H9 (cell line): Measurements from ENCODE around the gene PKD1. TPM values are rescaled to one million over a fixed set of nuclear protein-coding genes. Genes with fewer than 3 reads are reported as not detected.
"Not testable (repeated sequence)": the region's sequence is repeated elsewhere in the genome, so short reads cannot be mapped to it uniquely, and the experiment has no call there.

ENCODE experiments used
- DNase-seq: peaks from one replicate; pipeline ENCODE4 v3.0.0-alpha.2; 2017
- H2AFZ ChIP-seq: one replicate; pipeline ENCODE4 v1.6.1; 2013; ENCODE audit warnings: mild to moderate bottlenecking, low read length, control low read depth, moderate library complexity
- H2AK5ac ChIP-seq: 2 replicates; pipeline ENCODE4 v1.6.1; 2013; ENCODE audit warnings: low read length, control low read depth, mixed read lengths; ENCODE audit not compliant: insufficient read length
- H2BK120ac ChIP-seq: one replicate; pipeline ENCODE4 v1.6.1; 2013; ENCODE audit warnings: low read depth, mild to moderate bottlenecking, low read length, control low read depth, inconsistent platforms; ENCODE audit not compliant: poor library complexity, severe bottlenecking
- H2BK12ac ChIP-seq: 2 replicates; pipeline ENCODE4 v1.6.1; 2013; ENCODE audit warnings: low read length, control low read depth, mixed read lengths, low read depth; ENCODE audit not compliant: insufficient read length
- H2BK15ac ChIP-seq: 2 replicates; pipeline ENCODE4 v1.6.1; 2013; ENCODE audit warnings: low read depth, low read length, control low read depth
- H2BK20ac ChIP-seq: one replicate; pipeline ENCODE4 v1.6.1; 2013; ENCODE audit warnings: low read depth, mild to moderate bottlenecking, low read length, control low read depth, inconsistent platforms; ENCODE audit not compliant: poor library complexity, severe bottlenecking
- H2BK5ac ChIP-seq: 2 replicates; pipeline ENCODE4 v1.6.1; 2013; ENCODE audit warnings: low read length, control low read depth, mixed read lengths; ENCODE audit not compliant: insufficient read length
- H3K14ac ChIP-seq: 2 replicates; pipeline ENCODE4 v1.6.1; 2013; ENCODE audit warnings: low read length, control low read depth; ENCODE audit not compliant: insufficient read depth
- H3K18ac ChIP-seq: 2 replicates; pipeline ENCODE4 v1.6.1; 2013; ENCODE audit warnings: low read depth, mild to moderate bottlenecking, mixed read lengths, low read length, control low read depth; ENCODE audit not compliant: insufficient read length
- H3K23ac ChIP-seq: 2 replicates; pipeline ENCODE4 v1.6.1; 2013; ENCODE audit warnings: low read length, control low read depth, mixed read lengths, low read depth; ENCODE audit not compliant: insufficient read length
- H3K23me2 ChIP-seq: 2 replicates; pipeline ENCODE4 v1.6.1; 2013; ENCODE audit warnings: low read depth, mild to moderate bottlenecking, mixed read lengths, low read length, control low read depth; ENCODE audit not compliant: insufficient read length, poor library complexity, severe bottlenecking
- H3K27ac ChIP-seq: 2 replicates; pipeline ENCODE4 v1.5.1; 2013; ENCODE audit warnings: low read length, control low read depth, mixed read lengths, low read depth; ENCODE audit not compliant: insufficient read length
- H3K27me3 ChIP-seq: 2 replicates; pipeline ENCODE4 v1.6.1; 2013; ENCODE audit warnings: low read length, control low read depth, inconsistent platforms; ENCODE audit not compliant: insufficient read depth
- H3K4ac ChIP-seq: 2 replicates; pipeline ENCODE4 v1.6.1; 2013; ENCODE audit warnings: low read depth, mild to moderate bottlenecking, control low read depth, inconsistent platforms, low read length, moderate library complexity
- H3K4me1 ChIP-seq: 2 replicates; pipeline ENCODE4 v1.6.1; 2013; ENCODE audit warnings: low read length, control low read depth, inconsistent platforms; ENCODE audit not compliant: insufficient read depth
- H3K4me2 ChIP-seq: 2 replicates; pipeline ENCODE4 v1.6.1; 2013; ENCODE audit warnings: low read length, control low read depth, mixed read lengths; ENCODE audit not compliant: insufficient read length, insufficient read depth
- H3K56ac ChIP-seq: 2 replicates; pipeline ENCODE4 v1.6.1; 2013; ENCODE audit warnings: low read depth, mild to moderate bottlenecking, mixed read lengths, low read length, control low read depth; ENCODE audit not compliant: insufficient read length
- H3K79me1 ChIP-seq: 2 replicates; pipeline ENCODE4 v1.6.1; 2013; ENCODE audit warnings: low read depth, mild to moderate bottlenecking, moderate library complexity, low read length, control low read depth, inconsistent platforms; ENCODE audit not compliant: insufficient read depth, poor library complexity, severe bottlenecking
- H3K79me2 ChIP-seq: 2 replicates; pipeline ENCODE4 v1.6.1; 2013; ENCODE audit warnings: low read length, control low read depth, inconsistent platforms; ENCODE audit not compliant: insufficient read depth
- H3K9ac ChIP-seq: 2 replicates; pipeline ENCODE4 v1.6.1; 2013; ENCODE audit warnings: low read length, control low read depth, mixed read lengths; ENCODE audit not compliant: insufficient read length; ENCODE audit errors: extremely low read depth
- H3K9me3 ChIP-seq: one replicate; pipeline ENCODE4 v1.6.1; 2013; ENCODE audit warnings: low read depth, low read length, inconsistent platforms; ENCODE audit not compliant: control insufficient read depth
- H3T11ph ChIP-seq: one replicate; pipeline ENCODE4 v1.6.1; 2013; ENCODE audit warnings: mild to moderate bottlenecking, low read length, control low read depth, inconsistent platforms
- H4K20me1 ChIP-seq: one replicate; pipeline ENCODE4 v1.6.1; 2013; ENCODE audit not compliant: control insufficient read depth, insufficient read length, insufficient read depth
- H4K5ac ChIP-seq: 2 replicates; pipeline ENCODE4 v1.6.1; 2013; ENCODE audit warnings: low read depth, mild to moderate bottlenecking, mixed read lengths, low read length, control low read depth; ENCODE audit not compliant: insufficient read length
- H4K8ac ChIP-seq: replicated peaks from 2 replicates; pipeline ENCODE4 v1.6.1; 2013; ENCODE audit warnings: low read length, control low read depth, mixed read lengths, low read depth; ENCODE audit not compliant: insufficient read length
- H4K91ac ChIP-seq: 2 replicates; pipeline ENCODE4 v1.6.1; 2013; ENCODE audit warnings: low read depth, mild to moderate bottlenecking, moderate library complexity, mixed read lengths, low read length, control low read depth; ENCODE audit not compliant: insufficient read length
- H3K27ac Mint-ChIP-seq, 3 experiments: 2 replicates in 2 of 3; 3 replicates in 1 of 3; pipeline ENCODE4 v1.8.0; 2020 to 2021; ENCODE audit warnings: mixed read lengths in 3 of 3, mild to moderate bottlenecking in 1 of 3, moderate library complexity in 1 of 3
- H3K27me3 Mint-ChIP-seq: 2 replicates; pipeline ENCODE4 v1.8.0; 2021; ENCODE audit warnings: low read depth, mild to moderate bottlenecking, moderate library complexity, mixed read lengths
- H3K36me3 Mint-ChIP-seq, 3 experiments: 2 replicates in 2 of 3; 3 replicates in 1 of 3; pipeline ENCODE4 v1.8.0; 2020 to 2021; ENCODE audit warnings: low read depth in 3 of 3, mixed read lengths in 3 of 3; ENCODE audit not compliant: insufficient read depth in 1 of 3
- H3K4me1 Mint-ChIP-seq, 2 experiments: 2 replicates each; pipeline ENCODE4 v1.8.0; 2020; ENCODE audit warnings: mixed read lengths in 2 of 2
- H3K4me3 Mint-ChIP-seq, 2 experiments: 2 replicates in 1 of 2; 3 replicates in 1 of 2; pipeline ENCODE4 v1.8.0; 2020 to 2021; ENCODE audit warnings: mild to moderate bottlenecking in 2 of 2, mixed read lengths in 2 of 2, moderate library complexity in 1 of 2
- H3K9me3 Mint-ChIP-seq, 2 experiments: 2 replicates in 1 of 2; 3 replicates in 1 of 2; pipeline ENCODE4 v1.8.0; 2020; ENCODE audit warnings: mild to moderate bottlenecking in 2 of 2, mixed read lengths in 2 of 2, moderate library complexity in 1 of 2
- CTCF ChIP-seq: fragments of 200-600 bp; sonication (generic); conservative IDR thresholded peaks from 3 replicates; pipeline ENCODE4 v1.8.0; 2021; ENCODE audit warnings: antibody characterized with exemption, mild to moderate bottlenecking
- WGBS: extraction: QIAGEN DNeasy Blood & Tissue Kit; methylation state at CpG from one replicate; pipeline ENCODE4 v1.1.7; 2013; ENCODE audit warnings: missing lambda C conversion rate, low lambda C conversion rate, mixed read lengths; ENCODE audit not compliant: insufficient read length; ENCODE audit errors: extremely low coverage; 5-methylcytosine and 5-hydroxymethylcytosine counted together
- total RNA-seq: library from RNA; stranded (reverse); gene quantifications from 2 replicates; pipeline ENCODE4 v1.2.1, GENCODE V29; 2021

Gene PKD1
- total RNA-seq, 1 experiment from 2014 or later: 88.0 TPM

DNA sequence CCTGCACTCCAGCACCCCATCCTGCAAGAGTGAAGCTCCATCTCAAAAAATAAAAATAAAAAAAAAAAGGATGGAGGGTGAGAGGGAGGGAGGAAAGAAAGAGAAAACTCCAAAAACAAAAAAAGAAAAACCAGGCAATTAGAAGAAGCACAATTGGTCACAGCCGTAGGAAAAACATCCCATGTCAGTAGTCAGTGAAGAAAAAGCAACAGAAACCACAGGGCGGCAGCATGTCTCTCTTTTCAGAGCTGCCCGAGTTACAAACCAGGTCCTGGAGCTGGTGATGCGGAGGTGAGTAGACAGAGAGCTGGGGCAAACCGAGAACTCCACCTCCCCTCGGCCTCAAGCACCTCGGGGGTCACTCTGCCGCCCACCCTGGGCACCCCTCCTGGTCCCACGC, 14.4 kb downstream of the PKD1 start:
- H3K56ac ChIP-seq, H3K9me3 ChIP-seq, H3K4me2 ChIP-seq, H3K23me2 ChIP-seq, H4K20me1 ChIP-seq, H4K91ac ChIP-seq, H3K79me2 ChIP-seq, H3K27me3 Mint-ChIP-seq, H2BK5ac ChIP-seq, H3K23ac ChIP-seq, H3K9me3 Mint-ChIP-seq, H3K14ac ChIP-seq, H2BK12ac ChIP-seq, H2BK20ac ChIP-seq, H3K4ac ChIP-seq, H2BK15ac ChIP-seq, H2AK5ac ChIP-seq, DNase-seq, H3K18ac ChIP-seq, H2AFZ ChIP-seq, H3K4me1 ChIP-seq, H3K36me3 Mint-ChIP-seq, H3K79me1 ChIP-seq, H3K27ac ChIP-seq, H4K5ac ChIP-seq, H2BK120ac ChIP-seq, H4K8ac ChIP-seq, H3K9ac ChIP-seq, H3K27me3 ChIP-seq, H3T11ph ChIP-seq: not testable (repeated sequence)
- Mint-ChIP-seq H3K4me1 (peaks cover 10 to 15% of the 10 kb centered on the region in 2 experiments), H3K4me3 (0 out of 5 replicates have a peak overlapping the region, but pooled peaks of 1 of the 2 experiments have one; percentile 31), H3K27ac (peak overlapping the region in 2 of 3 experiments; percentile 42 to 56; a peak in 1 of 7 replicates)
- peak; percentile 43; the same call in 2 of the 3 replicates for TF ChIP-seq CTCF
- no CpG with 5 or more reads among the region's 9 CpGs for WGBS

DNA sequence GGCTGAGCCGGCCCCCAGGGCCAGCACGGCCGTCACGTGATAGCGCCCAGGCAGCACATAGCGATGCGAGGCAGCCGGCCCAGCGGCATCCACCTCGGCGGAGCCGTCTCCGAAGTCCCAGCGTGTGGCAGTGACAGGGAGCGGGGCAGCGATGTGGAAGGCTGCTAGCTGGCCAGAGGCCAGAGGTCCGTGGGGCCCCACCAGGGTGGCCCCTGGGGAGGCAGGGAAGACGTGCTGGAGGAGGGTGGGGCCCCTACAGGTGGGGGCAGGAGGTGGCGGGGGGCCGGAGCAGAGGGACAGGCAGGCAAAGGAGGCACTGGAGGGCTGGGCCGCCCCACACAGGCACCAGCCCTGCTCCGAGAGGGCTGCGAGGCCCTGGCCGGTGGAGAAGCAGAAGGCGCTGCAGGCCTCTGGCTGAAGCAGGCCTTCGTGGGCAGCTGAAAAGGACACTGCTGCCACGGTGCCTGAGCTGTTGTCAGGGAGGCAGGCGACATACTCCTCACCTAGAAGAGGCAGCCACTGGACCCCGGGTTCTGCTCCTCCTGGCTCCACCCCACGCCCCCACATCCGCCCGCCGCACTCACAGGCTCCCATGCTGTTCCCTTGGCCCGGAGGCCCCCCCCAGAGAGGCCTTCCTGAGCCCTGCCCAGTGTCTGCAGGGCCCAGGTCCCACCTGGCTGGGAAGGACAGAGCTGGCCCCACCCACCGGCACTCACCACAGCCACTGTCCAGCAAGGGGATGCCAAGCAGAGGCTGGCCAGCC, 17.6 kb downstream of the PKD1 start:
- not testable (repeated sequence) for H3K4me1 ChIP-seq, H3K36me3 Mint-ChIP-seq, H4K8ac ChIP-seq, H2BK15ac ChIP-seq, H3K79me2 ChIP-seq, H3K27me3 ChIP-seq, H3T11ph ChIP-seq, H3K23ac ChIP-seq, H2BK12ac ChIP-seq, H4K20me1 ChIP-seq, H4K91ac ChIP-seq, H3K18ac ChIP-seq, H3K27ac ChIP-seq, H3K4me2 ChIP-seq, H3K4ac ChIP-seq, H2BK20ac ChIP-seq, H3K9me3 Mint-ChIP-seq, H2BK5ac ChIP-seq, H3K9me3 ChIP-seq, H2AFZ ChIP-seq, H3K56ac ChIP-seq, H3K9ac ChIP-seq, H3K79me1 ChIP-seq, H3K27me3 Mint-ChIP-seq, H4K5ac ChIP-seq, H3K14ac ChIP-seq, DNase-seq, H3K27ac Mint-ChIP-seq, H2BK120ac ChIP-seq, H2AK5ac ChIP-seq, H3K23me2 ChIP-seq, H3K4me3 Mint-ChIP-seq, H3K4me1 Mint-ChIP-seq
- WGBS: no CpG with 5 or more reads among the region's 35 CpGs
